GM12873 (cell line): ENCODE data around the gene BID.

Experiments
- TF ChIP-seq, protein P1 (sequence below): IDR thresholded peaks from 2 replicates; pipeline ENCODE4 v1.5.1; 2012; ENCODE audit warnings: low read depth, mild to moderate bottlenecking, moderate library complexity, low read length, control low read depth; ENCODE audit not compliant: insufficient read depth; ENCODE audit errors: missing control alignments

Gene BID

GRCh38 chr22:17712441-17712840 is 61.8 kb downstream of the BID start:
- TF ChIP-seq, protein P1, sequence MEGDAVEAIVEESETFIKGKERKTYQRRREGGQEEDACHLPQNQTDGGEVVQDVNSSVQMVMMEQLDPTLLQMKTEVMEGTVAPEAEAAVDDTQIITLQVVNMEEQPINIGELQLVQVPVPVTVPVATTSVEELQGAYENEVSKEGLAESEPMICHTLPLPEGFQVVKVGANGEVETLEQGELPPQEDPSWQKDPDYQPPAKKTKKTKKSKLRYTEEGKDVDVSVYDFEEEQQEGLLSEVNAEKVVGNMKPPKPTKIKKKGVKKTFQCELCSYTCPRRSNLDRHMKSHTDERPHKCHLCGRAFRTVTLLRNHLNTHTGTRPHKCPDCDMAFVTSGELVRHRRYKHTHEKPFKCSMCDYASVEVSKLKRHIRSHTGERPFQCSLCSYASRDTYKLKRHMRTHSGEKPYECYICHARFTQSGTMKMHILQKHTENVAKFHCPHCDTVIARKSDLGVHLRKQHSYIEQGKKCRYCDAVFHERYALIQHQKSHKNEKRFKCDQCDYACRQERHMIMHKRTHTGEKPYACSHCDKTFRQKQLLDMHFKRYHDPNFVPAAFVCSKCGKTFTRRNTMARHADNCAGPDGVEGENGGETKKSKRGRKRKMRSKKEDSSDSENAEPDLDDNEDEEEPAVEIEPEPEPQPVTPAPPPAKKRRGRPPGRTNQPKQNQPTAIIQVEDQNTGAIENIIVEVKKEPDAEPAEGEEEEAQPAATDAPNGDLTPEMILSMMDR, result no peak

GRCh38 chr22:17710023-17710422 is 64.2 kb downstream of the BID start:
- TF ChIP-seq, protein P1, result no peak

DNA sequence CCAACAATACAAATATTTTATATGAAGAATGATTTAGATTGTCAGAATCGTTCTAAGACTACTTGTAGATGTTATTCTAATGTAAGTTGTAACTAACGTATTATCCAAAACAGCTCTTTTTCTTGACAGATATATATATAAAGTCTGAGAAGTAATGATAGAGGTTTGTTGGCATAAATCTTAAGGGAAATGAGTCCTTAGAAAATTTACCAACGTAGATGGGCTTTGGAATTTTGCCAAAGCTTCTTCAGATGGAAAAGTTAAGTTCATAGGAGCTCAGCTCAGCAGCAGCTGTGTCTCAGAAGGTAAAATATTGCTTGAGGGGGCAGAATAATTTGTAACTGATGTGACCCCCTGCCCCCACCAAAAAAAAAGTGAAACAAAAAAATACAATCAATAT is 66.7 kb downstream of the BID start:
- TF ChIP-seq, protein P1, result no peak

- TF ChIP-seq, protein P1, result no peak
These were observed 67.3 kb downstream of the BID start for GRCh38 chr22:17706947-17707346.

DNA sequence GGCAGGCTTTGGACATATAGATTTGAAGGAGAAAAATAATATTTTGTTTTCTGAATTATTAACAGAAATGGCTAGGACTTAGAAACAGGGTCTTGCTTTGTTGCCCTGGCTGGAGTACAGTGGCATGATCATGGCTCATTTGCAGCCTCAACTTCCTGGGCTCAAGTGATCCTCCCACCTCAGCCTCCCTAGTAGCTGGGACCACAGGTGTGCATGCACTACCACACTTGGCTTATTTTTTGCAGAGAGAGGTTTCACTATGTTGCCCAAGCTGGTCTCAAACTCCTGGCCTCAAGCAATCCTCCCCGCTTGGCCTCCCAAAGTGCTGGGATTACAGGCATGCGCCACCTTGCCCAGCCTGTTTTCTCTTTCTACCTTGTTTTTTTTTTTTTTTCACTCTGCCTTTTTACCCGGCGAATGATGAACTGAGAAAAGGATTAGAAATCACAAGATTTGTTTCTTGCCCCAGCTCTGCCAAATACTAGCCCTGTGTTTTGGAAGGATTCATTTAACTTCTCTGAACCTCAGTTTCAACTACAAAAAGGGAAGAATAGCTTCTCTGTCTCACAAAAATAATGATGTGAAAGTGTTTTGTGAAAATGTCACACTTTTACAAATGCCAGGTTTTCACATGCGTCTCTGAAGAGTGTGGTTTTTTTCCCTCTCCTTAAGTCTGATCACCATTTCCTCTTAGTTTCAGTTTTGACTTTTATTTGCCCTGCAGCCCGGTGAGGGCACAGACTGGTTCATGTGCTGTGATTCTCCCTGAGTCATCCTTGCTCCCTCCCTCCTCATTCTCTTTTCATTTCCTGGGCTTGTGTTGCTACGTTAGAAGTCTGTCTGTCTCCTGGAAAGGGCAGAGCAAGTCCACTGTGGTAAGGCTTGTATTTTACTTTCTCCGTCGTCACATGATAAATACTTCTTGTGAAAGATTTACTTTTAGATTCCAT is 68.0 kb downstream of the BID start:
- TF ChIP-seq, protein P1, result no peak

GRCh38 chr22:17705546-17705945 is 68.7 kb downstream of the BID start:
- TF ChIP-seq, protein P1, result no peak

GRCh38 chr22:17703811-17704210 is 70.5 kb downstream of the BID start:
- TF ChIP-seq, protein P1, result no peak
